Neural progenitor cell (in vitro differentiated cells): Measurements from ENCODE around the gene SEC16B.

Experiments
- EZH2 ChIP-seq: fragments of 200-600 bp; sonication (generic); IDR thresholded peaks from 2 replicates; pipeline ENCODE4 v1.6.1; 2017; ENCODE audit warnings: antibody characterized with exemption, mild to moderate bottlenecking, moderate library complexity
- EZH2phosphoT487 ChIP-seq: fragments of 200-600 bp; sonication (generic); IDR thresholded peaks from 2 replicates; pipeline ENCODE4 v1.6.1; 2017; ENCODE audit warnings: antibody characterized with exemption
- TF ChIP-seq, protein P1 (sequence below): fragments of 200-600 bp; sonication (generic); IDR thresholded peaks from 2 replicates; pipeline ENCODE4 v1.5.1; 2017; ENCODE audit warnings: antibody characterized with exemption, mild to moderate bottlenecking

DNA sequence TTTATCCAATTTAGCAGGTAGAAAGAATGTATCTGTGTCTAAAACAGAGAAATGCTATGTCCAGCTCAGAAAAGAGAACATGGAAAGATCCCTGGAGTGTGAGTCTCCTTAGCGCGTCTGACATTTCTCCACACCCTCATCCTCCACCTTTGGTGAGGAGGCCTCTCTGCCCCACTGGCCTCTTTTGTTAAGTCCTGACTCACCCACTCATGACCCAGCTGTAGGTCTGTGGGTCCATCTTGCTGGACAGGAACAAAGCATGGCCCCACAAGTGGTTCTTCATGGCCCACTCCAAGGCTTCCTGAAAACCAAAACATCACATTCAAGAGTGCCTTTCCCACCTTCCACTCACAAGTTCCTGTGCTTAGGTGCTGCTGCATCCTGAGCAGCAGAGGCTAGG lies 15.8 kb downstream of the SEC16B start:
- TF ChIP-seq, protein P1, sequence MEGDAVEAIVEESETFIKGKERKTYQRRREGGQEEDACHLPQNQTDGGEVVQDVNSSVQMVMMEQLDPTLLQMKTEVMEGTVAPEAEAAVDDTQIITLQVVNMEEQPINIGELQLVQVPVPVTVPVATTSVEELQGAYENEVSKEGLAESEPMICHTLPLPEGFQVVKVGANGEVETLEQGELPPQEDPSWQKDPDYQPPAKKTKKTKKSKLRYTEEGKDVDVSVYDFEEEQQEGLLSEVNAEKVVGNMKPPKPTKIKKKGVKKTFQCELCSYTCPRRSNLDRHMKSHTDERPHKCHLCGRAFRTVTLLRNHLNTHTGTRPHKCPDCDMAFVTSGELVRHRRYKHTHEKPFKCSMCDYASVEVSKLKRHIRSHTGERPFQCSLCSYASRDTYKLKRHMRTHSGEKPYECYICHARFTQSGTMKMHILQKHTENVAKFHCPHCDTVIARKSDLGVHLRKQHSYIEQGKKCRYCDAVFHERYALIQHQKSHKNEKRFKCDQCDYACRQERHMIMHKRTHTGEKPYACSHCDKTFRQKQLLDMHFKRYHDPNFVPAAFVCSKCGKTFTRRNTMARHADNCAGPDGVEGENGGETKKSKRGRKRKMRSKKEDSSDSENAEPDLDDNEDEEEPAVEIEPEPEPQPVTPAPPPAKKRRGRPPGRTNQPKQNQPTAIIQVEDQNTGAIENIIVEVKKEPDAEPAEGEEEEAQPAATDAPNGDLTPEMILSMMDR = no peak
- no peak for TF ChIP-seq EZH2phosphoT487
- TF ChIP-seq EZH2 = no peak
